ENCODE data around the gene ENOX2.
A peak's percentile ranks its signal among the peaks of the same experiment; 100 is the strongest.

Gene ENOX2

DNA sequence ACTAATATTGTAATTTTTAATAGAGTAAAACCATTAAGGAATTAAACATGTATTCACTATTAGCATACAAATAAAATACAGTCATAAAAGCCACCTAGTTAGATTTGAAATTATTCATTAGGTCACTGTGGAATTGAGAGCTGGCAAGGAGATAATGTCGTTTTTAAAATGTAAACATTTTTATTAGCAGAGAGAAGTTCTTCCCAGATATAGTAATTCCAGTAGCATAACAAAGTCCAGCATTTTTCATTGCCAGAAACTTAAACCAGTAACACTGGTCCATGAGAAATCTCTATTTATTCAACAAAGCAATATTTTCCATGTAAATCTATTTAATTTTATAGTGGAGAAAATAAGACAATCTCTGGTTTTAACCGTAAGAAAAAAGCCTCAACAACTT lies 17.5 kb downstream of the ENOX2 start:
- no peak for DNase-seq (ENCODE audit: low read depth in 2 of 2)

GRCh38 chrX:130884627-130885026 lies 18.4 kb downstream of the ENOX2 start:
- DNase-seq (ENCODE audit: low read depth in 2 of 2) = no peak

- no peak for DNase-seq (ENCODE audit: low read depth in 2 of 2)
Observed at GRCh38 chrX:130879869-130880268, 23.1 kb downstream of the ENOX2 start.

- DNase-seq (ENCODE audit: low read depth in 2 of 2) = no peak
Observed at GRCh38 chrX:130878350-130879341, 24.4 kb downstream of the ENOX2 start.

DNA sequence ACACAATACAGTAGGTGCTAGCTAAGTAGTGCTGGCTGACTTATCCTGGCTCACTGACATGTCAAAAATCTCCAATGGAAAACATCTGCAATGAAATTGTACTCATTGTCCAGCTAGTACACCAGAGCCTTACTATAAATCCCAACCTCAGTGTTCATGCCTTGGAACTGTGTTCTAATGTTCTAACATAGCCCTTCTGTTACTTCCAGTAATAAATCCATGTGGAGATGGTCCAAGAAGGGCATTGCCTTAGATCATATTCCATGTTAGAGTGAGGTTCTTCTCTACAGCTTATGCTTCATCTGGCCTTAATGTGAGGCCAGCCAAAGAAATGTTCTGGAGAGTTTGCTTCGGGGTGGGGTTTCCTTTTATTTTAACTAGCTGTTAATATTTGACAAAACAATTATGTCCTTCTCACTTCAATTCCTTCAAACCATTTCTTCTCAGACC lies 25.1 kb downstream of the ENOX2 start:
- no peak for DNase-seq (ENCODE audit: low read depth in 2 of 2)

GRCh38 chrX:130876226-130876625 lies 26.8 kb downstream of the ENOX2 start:
- DNase-seq (ENCODE audit: low read depth in 2 of 2) = no peak

GRCh38 chrX:130874751-130875150 lies 28.3 kb downstream of the ENOX2 start:
- DNase-seq (ENCODE audit: low read depth in 2 of 2) = no peak

DNA sequence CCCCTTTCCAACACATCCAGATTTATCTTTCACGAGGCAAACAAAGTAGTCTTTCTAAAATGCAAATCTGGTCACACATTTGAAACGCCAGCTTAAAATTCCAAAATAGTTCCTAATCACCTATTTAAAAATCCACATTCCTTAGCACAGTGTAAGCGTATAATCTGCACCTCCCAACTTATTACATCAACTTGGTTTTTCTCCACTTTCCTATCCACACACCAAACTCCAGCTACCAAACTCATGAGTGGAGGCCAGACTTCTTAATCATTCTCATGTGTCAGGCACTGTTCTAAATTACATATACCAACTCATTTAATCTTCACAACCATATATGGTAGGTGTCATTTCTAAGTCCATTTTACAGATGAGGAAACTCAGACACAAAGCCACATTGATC lies 33.8 kb downstream of the ENOX2 start:
- peak; percentile 23 to 28 for DNase-seq (ENCODE audit: low read depth in 2 of 2)

GRCh38 chrX:130861462-130861861 lies 41.5 kb downstream of the ENOX2 start:
- DNase-seq (ENCODE audit: low read depth in 2 of 2) = no peak

DNA sequence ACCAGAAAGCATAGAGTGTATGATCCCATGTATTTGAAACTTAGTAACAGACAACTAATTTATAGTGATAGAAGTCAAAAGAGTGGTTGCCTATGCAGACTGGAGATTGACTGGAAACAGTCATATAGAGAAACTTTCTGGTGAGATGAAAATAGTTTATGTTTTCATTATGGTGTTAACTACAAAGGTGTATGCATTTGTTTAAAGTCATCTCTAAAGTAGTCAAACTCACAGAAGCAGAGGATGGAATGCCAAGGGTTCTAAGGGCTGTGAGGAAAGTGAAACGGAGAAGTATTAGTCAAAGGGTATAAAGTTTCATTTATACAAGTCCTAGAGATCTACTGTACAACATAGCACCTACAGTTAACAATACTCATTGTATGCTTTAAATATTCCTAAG lies 45.8 kb downstream of the ENOX2 start:
- DNase-seq (ENCODE audit: low read depth in 2 of 2) = no peak

DNA sequence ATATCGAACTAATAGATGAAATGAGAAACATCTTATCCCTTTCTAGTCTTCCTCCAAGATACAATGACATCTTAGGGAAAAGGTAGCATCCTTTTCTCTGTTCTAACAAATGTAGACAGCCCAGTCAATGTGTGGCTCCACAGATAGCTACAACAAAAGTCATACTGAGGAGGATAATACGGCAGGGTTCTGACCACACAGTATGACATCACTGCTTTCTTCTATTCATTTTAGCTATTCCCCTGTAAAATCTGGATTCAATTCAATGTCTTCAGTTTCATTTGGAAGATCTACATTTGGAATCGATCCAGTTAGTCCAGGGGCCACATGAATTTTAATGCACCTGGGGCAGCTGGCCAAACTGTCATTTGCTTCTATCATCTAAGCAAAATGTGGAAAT lies 51.4 kb downstream of the ENOX2 start:
- no peak for DNase-seq (ENCODE audit: low read depth in 2 of 2)

- DNase-seq (ENCODE audit: low read depth in 2 of 2) = no peak
Observed at GRCh38 chrX:130848763-130849162, 54.2 kb downstream of the ENOX2 start.

- no peak for DNase-seq (ENCODE audit: low read depth in 2 of 2)
Observed at GRCh38 chrX:130846746-130847145, 56.3 kb downstream of the ENOX2 start.

DNA sequence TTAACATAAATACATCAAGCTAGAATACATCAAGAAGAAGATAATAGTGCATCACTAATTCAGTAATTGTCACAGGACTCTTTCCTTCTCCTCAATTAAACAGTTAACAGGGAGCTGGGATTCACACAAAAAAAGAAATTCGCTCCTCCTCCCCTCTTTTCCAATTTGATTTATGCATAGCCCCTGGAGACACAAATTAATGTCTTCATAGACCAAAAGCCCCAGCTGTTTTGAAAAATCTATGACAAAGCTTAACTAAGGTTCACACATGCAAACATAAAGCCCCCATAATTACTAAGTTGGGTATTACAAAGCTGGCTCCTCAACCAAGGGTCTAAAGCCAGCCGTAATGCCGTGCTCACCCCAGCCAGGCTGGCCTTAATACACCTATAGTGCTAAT lies 61.2 kb downstream of the ENOX2 start:
- no peak for DNase-seq (ENCODE audit: low read depth in 2 of 2)

DNA sequence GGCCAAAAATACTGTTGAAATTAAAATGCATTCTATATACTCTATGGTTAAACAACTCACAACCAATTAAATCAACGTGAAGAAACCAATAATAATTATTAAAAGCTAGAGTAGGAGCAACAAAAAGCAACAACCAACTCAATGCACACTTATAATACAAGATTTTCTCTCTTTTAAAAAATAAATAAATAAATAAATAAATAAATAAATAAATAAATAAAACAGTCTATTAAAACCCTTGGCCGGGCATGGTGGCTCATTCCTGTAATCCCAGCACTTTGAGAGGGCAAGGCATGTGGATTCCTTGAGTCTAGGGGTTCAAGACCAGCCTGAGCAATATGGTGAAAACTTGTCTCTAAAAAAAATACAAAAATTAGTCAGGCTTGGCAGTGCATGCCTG lies 62.7 kb downstream of the ENOX2 start:
- DNase-seq (ENCODE audit: low read depth in 2 of 2) = no peak

DNA sequence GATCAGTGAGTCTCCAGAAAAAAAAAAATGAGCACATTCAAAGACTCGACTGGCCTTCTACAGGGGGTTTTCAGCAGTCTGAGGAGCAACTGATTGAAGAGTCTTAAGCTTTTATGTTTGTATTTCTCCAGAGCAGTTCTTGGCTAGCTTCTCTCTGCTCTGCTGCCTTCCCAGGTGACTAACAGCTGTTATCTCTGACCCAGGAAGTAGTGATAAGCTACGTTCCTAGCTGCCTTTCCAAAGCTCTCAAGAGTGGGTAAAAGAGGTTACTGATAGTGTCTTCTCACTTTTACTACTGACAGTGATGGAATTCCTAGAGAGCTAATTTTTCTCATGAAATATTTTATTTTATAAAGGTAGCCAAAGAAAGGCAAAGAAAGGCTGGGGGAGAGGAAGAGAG lies 66.6 kb downstream of the ENOX2 start:
- DNase-seq (ENCODE audit: low read depth in 2 of 2) = no peak

GRCh38 chrX:130834830-130835229 lies 68.2 kb downstream of the ENOX2 start:
- no peak for DNase-seq (ENCODE audit: low read depth in 2 of 2)

- DNase-seq (ENCODE audit: low read depth in 2 of 2) = no peak
Observed at GRCh38 chrX:130834149-130834548, 68.9 kb downstream of the ENOX2 start.

- no peak for DNase-seq (ENCODE audit: low read depth in 2 of 2)
Observed at GRCh38 chrX:130831347-130831722, 71.7 kb downstream of the ENOX2 start.

- no peak for DNase-seq (ENCODE audit: low read depth in 2 of 2)
Observed at GRCh38 chrX:130830599-130831346, 72.2 kb downstream of the ENOX2 start.

- DNase-seq (ENCODE audit: low read depth in 2 of 2) = no peak
Observed at GRCh38 chrX:130829526-130830515, 73.2 kb downstream of the ENOX2 start.

DNA sequence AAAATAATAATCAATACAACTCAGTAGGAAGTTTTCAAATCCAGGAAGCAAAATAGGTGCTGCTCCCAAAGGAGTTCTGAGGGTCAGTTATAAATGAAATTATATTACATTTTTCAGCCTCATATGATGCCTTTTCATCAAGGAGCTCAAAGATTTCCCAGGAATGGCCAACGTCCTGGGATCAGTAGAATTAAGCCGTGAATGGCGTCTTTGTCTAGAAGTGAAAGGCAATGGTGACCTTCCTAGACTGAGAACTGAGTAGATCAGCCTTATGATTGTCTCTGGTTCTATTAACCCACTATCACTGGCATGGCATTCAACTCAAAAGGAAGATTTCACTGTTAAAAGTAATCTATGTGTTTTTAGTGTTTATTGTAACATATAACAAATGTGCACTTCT lies 74.4 kb downstream of the ENOX2 start:
- no peak for DNase-seq (ENCODE audit: low read depth in 2 of 2)
